Measurements from ENCODE around the gene PAFAH1B1. TPM values are rescaled to one million over a fixed set of nuclear protein-coding genes. Genes with fewer than 3 reads are reported as not detected.

Gene PAFAH1B1
- total RNA-seq, 2 donors from 2014 or later: 84.0 to 120 TPM

GRCh38 chr17:2707721-2708584 lies 114.5 kb downstream of the PAFAH1B1 start:
- ATAC-seq (peak; percentile 7 to 13), DNase-seq (peak; percentile 67)
- intact Hi-C loops (cut with DNase I): no loop called here

DNA sequence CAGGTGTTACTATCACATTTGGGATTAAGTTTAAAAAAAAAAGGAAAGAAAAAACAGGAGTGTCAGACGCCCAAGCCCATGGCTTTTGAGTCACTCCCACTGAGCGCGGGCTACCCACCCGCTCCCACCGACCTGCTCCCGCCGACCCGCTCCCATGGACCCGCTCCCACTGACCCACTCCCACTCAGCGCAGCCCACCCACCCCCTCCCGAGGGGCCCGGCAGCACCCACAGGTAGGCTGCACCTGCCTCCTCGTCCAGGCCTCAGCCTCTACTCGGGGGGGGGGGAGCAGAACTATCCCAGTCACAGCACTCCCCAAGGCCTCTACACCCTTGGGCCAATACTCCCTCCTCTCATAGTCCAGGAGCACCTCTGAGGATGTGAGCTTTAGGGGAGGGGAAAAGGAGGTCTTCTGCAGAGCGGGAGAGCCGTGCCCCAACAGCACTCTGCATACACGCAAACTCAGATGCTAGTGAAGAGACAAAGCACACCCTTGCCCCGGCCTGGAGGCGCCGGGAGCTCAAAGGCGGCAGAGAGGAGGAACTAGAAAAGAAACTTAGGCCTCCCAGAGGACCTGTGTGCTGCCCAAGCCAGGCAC lies 115.2 kb downstream of the PAFAH1B1 start:
- intact Hi-C loops (cut with DNase I): no loop called here
- DNase-seq (no peak), ATAC-seq (no peak)

DNA sequence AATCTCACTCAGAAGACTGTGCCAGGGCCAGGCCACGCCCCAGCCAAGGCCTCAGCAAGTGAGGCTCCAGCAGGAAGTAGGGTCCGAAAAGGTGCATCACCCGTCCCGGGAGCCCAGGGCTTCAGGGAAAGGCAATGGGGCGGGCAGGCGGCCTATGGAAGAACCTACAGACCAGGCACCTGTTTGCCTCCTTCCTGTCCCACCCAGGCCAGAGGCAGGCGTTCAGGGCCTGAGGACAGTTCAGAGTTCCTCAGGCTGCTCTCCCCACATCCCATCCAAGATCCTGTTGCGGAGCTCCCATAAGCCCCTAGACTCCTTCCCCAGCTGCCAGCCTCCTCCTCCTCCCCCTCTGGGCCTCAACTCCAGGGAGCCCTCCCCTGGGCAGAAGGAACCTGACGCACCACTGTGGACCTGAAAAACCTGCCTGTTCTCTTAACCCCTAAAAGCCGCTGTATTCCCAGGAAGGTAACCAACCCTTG lies 115.8 kb downstream of the PAFAH1B1 start:
- intact Hi-C loops (cut with DNase I): no loop called here
- no peak for DNase-seq
- ATAC-seq: no peak

GRCh38 chr17:2710071-2710802 lies 116.8 kb downstream of the PAFAH1B1 start:
- intact Hi-C loops (cut with DNase I): no loop called here
- DNase-seq: no peak
- no peak for ATAC-seq

DNA sequence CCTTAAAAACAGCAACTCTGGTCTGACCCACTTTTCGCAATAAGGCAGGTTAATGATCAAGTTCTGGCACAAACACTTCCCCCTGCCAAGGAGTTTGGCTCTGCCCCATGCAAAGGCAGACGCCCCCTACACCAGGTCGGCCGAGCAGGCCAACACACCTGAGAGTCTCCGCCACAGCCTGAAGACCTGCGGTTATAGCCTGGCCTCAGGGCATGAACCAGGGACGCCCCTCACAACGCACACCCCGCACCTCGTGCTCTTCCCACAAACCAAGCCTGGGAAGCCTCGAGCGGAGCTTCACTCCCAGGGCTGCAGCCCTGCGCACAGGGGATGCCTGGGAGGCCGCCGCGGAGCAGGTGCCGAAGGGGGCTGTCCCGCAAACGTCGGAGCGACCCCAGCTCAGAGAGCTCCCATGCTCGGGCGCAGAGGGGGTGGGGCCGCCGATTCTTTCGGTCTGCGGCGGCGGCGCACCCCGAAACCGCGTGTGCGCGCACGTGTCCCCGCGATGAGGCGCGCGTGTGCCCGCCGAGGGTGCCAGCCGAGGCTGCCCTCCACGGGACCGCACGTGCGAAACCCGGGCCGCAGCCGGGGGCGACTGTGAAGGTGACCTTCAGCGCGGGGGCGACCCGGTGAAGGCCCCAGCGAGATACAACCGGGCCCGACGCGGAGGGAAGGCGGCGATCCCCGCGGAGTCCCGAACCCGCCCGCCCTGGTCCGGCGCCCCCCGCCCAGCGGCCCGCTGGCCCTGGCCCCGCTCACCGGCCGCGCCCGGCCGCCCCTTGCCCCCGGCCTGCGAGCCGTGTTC lies 117.6 kb downstream of the PAFAH1B1 start:
- peak; percentile 42 for DNase-seq
- ATAC-seq: no peak
- intact Hi-C loops (cut with DNase I): no loop called here

DNA sequence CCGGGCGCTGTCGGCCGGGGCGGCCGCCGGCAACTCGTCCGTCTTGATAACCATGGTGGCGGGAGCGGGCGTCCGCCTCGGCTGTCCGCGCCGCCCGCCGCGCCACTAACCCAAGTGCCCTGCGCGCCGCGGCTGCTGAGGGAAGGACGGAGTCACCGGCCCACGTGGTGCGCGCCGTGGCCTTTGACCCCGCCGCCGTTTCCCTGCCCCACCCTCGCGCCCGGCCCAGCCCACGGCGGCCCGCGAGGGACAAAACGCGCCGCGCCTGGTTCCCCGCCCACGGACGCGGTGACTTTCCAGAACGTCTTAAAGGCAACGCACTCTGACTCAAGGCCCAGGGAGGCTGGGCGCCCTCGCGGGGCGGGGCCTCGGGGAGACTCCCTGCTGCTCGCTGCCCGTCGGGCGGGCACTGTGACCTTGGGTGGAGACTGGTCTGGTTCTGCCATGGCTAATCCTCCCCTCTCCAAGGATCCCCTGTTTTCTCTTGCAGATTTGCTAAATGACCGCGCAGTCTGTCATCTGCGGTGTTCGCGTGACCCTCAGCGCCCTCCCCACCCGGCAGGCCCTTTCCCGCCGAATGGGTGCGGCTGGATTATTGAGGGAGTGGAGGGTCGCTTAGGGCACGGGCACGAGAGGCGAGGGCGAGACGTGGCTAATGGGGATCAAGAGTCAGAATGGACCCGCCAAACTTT lies 118.3 kb downstream of the PAFAH1B1 start, which contains the start of gene CLUH:
TSS of gene CLUH (minus strand) at position 157 of the 692 bp plus-strand sequence. CDS start at position 54, 103 bp downstream.
- intact Hi-C loops (cut with DNase I): no loop called here
- DNase-seq (peak; percentile 98), ATAC-seq (peak; percentile 85 to 93)

DNA sequence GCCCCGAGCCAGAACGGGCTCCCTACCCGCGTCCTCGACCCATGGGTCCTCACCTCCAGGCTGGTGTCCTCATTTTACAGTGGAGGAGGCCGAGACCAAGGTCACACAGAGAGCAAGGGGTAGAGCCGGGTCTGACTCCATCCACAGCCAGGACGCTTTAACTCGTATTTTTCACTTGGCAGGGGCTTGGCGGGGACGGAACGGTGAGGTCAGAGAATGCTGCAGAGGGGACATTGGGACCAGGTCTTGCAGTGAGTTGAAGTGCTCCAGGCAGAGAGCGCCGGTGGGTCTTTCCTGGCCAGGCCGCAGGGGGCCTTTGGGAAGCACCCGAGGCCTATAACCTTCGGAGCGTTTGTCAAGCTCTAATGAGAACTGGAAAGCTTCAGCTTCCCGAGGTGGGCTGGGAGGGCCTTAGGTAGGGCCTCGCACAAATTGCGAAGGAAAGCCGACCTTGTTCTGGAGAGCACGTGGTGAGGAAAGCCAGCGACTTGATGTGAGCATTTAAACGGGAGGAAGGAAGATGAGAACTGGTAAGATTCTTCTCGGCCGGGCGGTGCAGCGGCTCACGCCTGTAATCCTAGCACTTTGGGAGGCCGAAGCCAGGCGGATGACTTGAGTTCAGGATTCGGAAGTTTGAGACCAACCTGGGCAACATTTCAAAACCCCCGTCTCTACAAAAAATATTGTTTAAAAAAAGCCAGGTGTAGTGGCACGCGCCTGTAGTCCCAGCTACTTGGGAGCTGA lies 119.0 kb downstream of the PAFAH1B1 start:
- DNase-seq: no peak
- ATAC-seq: peak in 1 of 2 donors; percentile 9
- intact Hi-C loops (cut with DNase I): no loop called here

DNA sequence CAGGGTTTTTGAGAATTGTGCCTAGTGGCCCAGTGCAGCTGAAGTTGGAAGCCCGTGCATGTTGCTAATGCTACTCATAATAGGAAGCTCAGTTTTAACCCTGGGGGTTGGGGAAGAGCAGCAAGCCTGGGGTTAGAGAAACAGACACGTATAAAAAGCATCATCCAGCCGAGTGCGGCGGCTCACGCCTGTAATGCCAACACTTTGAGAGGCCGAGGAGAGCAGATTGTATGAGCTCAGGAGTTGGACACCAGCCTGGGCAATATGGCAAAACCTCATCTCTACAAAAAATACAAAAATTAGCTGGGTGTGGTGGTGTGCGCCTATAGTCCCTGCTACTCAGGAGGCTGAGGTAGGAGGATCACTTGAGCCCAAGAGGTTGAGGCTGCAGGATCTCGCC lies 120.4 kb downstream of the PAFAH1B1 start:
- intact Hi-C loops (cut with DNase I): no loop called here
- DNase-seq (no peak), ATAC-seq (no peak)

- ATAC-seq (no peak), DNase-seq (no peak)
- intact Hi-C loops (cut with DNase I): no loop called here
These were observed 123.2 kb downstream of the PAFAH1B1 start for GRCh38 chr17:2716649-2717048.

- intact Hi-C loops (cut with DNase I): no loop called here
- ATAC-seq (no peak), DNase-seq (no peak)
These were observed 124.9 kb downstream of the PAFAH1B1 start for GRCh38 chr17:2718150-2718938.

DNA sequence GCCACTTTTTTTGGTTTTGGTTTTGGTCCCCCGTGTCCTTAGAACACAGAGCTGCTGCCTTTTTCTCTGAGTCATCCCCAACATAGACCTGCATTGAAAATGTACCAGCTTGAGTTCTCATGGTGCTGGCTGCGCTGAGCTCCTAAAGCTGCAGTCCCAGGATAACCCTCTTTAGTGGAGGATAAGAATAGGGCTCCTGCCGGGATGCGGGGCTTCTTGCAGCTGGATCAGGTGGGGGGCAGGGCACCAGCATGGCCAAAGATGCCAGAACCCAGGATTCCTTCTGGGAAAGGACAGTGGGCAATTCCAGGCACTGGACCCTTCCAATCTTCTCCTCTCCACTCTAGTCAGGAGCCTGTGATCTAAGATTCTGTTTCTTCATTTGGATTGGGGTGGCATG lies 126.4 kb downstream of the PAFAH1B1 start:
- no peak for ATAC-seq
- DNase-seq: no peak
- intact Hi-C loops (cut with DNase I): no loop called here

DNA sequence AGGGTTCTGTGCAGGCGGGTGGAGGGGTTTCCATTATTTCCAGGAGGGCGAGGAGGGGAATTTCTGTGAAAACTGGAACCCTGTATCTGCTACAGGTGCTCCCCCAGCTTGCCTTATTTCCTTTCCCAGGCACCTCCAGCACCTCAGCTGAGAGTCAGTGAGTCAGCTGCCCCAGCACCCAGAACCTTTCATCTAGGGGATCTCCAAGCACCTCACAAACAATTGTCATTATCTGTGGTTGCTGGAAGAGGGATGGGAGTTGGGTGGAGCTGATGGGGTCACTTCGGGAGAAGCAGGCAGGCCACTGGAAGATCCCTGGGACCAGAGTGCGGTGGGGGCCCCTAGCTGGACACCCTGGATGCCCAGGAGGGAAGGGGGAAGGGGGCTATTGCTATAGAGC lies 128.1 kb downstream of the PAFAH1B1 start:
- intact Hi-C loops (cut with DNase I): no loop called here
- ATAC-seq (no peak), DNase-seq (no peak)

DNA sequence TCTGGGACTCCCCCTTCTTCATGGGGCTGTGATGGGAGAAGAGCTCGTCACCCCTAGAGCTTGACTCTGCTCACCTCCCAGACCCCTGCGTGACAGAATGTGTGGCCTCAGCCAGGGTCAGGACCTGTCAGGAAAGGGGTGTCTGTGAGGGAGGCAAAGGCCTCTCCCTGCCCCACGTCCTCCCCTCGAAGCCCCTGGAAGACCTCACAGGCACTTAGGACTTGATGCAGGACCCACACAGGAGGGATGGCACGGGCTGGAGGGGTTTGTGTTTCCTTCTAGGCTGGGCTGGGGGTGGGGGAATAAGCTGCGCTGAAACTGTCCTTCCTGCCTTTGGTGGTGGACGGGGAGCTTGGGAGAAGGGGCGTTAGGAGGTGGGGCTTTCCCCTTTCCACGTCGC lies 129.2 kb downstream of the PAFAH1B1 start:
- intact Hi-C loops (cut with DNase I): no loop called here
- DNase-seq: no peak
- no peak for ATAC-seq

GRCh38 chr17:2723505-2723996 lies 130.1 kb downstream of the PAFAH1B1 start:
- ATAC-seq: peak; percentile 19 to 27

GRCh38 chr17:2723997-2724783 lies 130.7 kb downstream of the PAFAH1B1 start:
- intact Hi-C loops (cut with DNase I): no loop called here
- DNase-seq (peak; percentile 59), ATAC-seq (peak; percentile 47 to 56)

More at GRCh38 chr17:2723505-2723996, 130.1 kb downstream of the PAFAH1B1 start:
- intact Hi-C loops (cut with DNase I): no loop called here
- no peak for DNase-seq

DNA sequence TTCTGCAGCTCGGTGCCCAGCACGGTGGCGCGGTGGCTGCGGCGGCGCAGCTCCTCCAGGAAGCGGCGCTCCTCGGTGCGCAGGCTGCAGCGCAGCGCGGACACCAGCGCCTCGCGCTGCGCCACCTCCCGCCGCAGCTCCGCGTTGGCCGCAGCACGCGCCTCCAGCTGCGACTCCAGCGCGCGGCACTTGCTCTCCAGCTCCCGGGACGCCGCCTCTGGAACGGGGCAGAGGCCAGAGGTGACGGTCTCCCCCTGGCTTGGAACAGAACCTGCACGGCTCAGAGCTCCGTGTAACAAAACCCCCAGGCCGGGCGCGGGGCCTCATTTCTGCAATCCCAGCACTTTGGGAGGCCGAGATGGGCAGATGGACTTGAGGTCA lies 131.3 kb downstream of the PAFAH1B1 start:
- DNase-seq (peak; percentile 47), ATAC-seq (peak; percentile 62 to 66)
- intact Hi-C loops (cut with DNase I): no loop called here

Data from left cardiac atrium (tissue), 4 donors.